Gastrocnemius medialis (tissue), 4 donors: ENCODE results near the gene GPR152. TPM values are rescaled to one million over a fixed set of nuclear protein-coding genes. Genes with fewer than 3 reads are reported as not detected.

ENCODE experiments used
- ATAC-seq, 2 donors: fragments of 150-250 bp; one replicate each; pipeline ENCODE4 v1.9.1; 2016
- DNase-seq, 2 donors: peaks; one replicate each; pipeline ENCODE4 v3.0.0-alpha.2; 2019
- H3K27ac ChIP-seq, 4 donors: fragments of 200-600 bp; sonication (generic); 1 replicate in 1 of 4; 2 replicates in 3 of 4; pipeline ENCODE4 v1.5.1; 2016 to 2018; ENCODE audit warnings: mild to moderate bottlenecking in 2 of 4, moderate library complexity in 1 of 4
- H3K27me3 ChIP-seq, 3 donors: fragments of 200-600 bp; sonication (generic) in 2 of 3; 1 replicate in 1 of 3; 2 replicates in 2 of 3; pipeline versions ENCODE4 v1.5.1 to v1.6.0; 2016 to 2019; ENCODE audit warnings: mild to moderate bottlenecking in 1 of 3, moderate library complexity in 1 of 3
- H3K36me3 ChIP-seq, 2 donors: fragments of 200-600 bp; sonication (generic) in 1 of 2; one replicate each; pipeline ENCODE4 v1.5.1; 2017 to 2018
- H3K4me1 ChIP-seq, 2 donors: fragments of 200-600 bp; sonication (generic) in 1 of 2; one replicate each; pipeline ENCODE4 v1.5.1; 2016 to 2017; ENCODE audit warnings: mild to moderate bottlenecking in 2 of 2
- H3K4me3 ChIP-seq, 4 donors: fragments of 200-600 bp; sonication (generic) in 3 of 4; 1 replicate in 1 of 4; 2 replicates in 3 of 4; pipeline ENCODE4 v1.5.1; 2016 to 2019; ENCODE audit warnings: mild to moderate bottlenecking in 2 of 4
- H3K9me3 ChIP-seq, 3 donors: fragments of 200-600 bp; sonication (generic) in 2 of 3; 1 replicate in 1 of 3; 2 replicates in 2 of 3; pipeline ENCODE4 v1.5.1; 2016 to 2019
- POLR2A ChIP-seq, 2 donors: fragments of 450-650 bp; IDR thresholded peaks; one replicate each; pipeline ENCODE4 v1.6.1; 2017; ENCODE audit warnings: antibody characterized with exemption in 2 of 2, mild to moderate bottlenecking in 2 of 2, moderate library complexity in 2 of 2
- in situ Hi-C, 4 donors: fragments of 200-750 bp; cut with MboI; loops; one replicate each; pipeline versions ENCODE4 v1.15.0 to v1.8.0; 2017; ENCODE audit warnings: low sequenced_read_pairs in 4 of 4
- intact Hi-C: fragments of 100-400 bp; cut with DNase I; formaldehyde crosslinking; loops from one replicate; pipeline ENCODE4 v1.15.1; 2023; ENCODE audit warnings: low total_unique reads
- total RNA-seq, 4 donors: library from RNA; depleted of rRNA; stranded (reverse); fragments of >200 nt; gene quantifications; one replicate each; pipeline versions ENCODE4 v1.1.0 to v1.2.3, GENCODE V29; 2016
- TF ChIP-seq, protein P1 (sequence below), 5 experiments: fragments of 450-650 bp in 3 of 5; fragments of 200-600 bp in 2 of 5; sonication (generic) in 2 of 5; IDR thresholded peaks in 4 of 5; conservative IDR thresholded peaks in 1 of 5; 1 replicate in 4 of 5; 2 replicates in 1 of 5; pipeline ENCODE4 v1.5.1; 2016 to 2019; ENCODE audit warnings: antibody characterized with exemption in 5 of 5, mild to moderate bottlenecking in 3 of 5, moderate library complexity in 3 of 5

GPR152 gene
- total RNA-seq, 4 donors from 2014 or later = not detected

DNA sequence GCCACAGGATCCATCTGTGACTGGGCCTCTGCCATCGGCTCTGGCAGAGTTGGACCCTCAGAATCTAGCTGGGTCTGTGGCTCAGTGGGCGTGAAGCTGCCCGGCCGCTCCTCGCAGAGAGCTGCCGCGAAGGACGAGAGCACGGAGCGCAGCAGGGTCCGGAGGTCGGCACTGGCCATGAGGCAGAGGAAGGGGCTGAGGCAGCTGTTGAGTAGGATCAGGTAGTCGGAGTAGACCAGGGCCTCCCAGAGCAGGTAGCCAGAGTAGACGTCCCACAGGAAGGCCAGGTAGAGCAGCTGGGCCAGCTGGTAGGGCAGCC lies 912 bp downstream of the GPR152 start:
- Histone ChIP-seq H3K27ac (peak overlapping the region; percentile 19 to 63 (median 52)), H3K36me3 (no peaks in the 10 kb centered on the region), H3K9me3 (no peaks in the 10 kb centered on the region), H3K4me1 (peaks cover 0 to 12% of the 10 kb centered on the region in 2 donors), H3K4me3 (peak overlapping the region in 1 of 4 donors; percentile 23), H3K27me3 (no peaks in the 10 kb centered on the region)
- TF ChIP-seq, protein P1, sequence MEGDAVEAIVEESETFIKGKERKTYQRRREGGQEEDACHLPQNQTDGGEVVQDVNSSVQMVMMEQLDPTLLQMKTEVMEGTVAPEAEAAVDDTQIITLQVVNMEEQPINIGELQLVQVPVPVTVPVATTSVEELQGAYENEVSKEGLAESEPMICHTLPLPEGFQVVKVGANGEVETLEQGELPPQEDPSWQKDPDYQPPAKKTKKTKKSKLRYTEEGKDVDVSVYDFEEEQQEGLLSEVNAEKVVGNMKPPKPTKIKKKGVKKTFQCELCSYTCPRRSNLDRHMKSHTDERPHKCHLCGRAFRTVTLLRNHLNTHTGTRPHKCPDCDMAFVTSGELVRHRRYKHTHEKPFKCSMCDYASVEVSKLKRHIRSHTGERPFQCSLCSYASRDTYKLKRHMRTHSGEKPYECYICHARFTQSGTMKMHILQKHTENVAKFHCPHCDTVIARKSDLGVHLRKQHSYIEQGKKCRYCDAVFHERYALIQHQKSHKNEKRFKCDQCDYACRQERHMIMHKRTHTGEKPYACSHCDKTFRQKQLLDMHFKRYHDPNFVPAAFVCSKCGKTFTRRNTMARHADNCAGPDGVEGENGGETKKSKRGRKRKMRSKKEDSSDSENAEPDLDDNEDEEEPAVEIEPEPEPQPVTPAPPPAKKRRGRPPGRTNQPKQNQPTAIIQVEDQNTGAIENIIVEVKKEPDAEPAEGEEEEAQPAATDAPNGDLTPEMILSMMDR (IDR thresholded peaks at IDR 0.05 in 4 of 5, conservative IDR thresholded peaks at IDR 0.05 in 1 of 5) = no peak
- TF ChIP-seq POLR2A (IDR thresholded peaks at IDR 0.05) = no peak
- in situ Hi-C loops = no loop called here
- no peak for DNase-seq
- intact Hi-C loops = no loop called here
- no peak for ATAC-seq

DNA sequence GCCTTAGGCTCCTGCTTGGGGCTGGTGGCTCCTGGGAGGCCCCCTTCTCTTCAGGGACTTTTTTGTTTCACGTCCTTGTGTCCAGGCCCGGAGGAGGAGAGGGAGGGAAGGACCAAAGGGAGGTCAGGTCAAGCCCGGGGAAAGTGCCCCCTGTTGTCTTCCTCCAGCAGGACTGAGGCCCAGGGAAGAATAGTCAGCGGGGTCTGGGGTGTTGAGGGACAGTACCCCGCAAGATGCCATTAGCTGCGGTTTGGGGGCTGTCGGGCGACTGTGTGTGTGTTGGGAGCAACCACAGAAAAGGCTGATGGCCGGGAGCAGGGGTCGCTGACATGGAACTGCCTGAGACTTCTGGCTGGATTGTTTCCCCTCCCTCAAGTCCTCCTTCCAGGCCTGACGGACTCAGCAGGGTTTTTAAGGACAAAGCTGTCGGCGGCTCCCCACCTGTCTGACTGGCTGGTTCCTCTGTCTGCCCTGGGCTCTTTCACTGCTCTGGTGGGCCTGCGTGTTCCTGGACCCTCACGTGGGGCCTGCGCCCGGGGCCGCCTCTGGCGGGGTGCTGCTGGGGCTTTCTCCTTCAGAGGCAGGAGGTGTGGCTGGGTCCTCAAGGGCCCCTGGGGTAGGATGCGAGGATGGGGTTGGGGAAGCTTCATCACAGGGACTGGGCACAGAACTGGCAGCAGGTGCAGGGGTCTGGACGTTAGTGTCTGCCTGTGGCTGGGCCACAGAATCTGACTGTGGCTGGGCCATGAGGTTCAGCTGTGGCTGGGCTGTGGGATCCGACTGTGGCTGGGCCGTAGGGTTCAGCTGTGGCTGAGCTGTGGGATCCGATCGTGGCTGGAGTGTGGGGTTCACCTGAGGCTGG lies 1.5 kb downstream of the GPR152 start:
- Histone ChIP-seq H3K4me1 (peaks cover 0 to 12% of the 10 kb centered on the region in 2 donors), H3K27me3 (no peaks in the 10 kb centered on the region), H3K9me3 (no peaks in the 10 kb centered on the region), H3K27ac (no peak overlapping the region), H3K4me3 (no peak overlapping the region), H3K36me3 (no peaks in the 10 kb centered on the region)
- DNase-seq (no peak), ATAC-seq (no peak)
- TF ChIP-seq, protein P1 (IDR thresholded peaks at IDR 0.05 in 4 of 5, conservative IDR thresholded peaks at IDR 0.05 in 1 of 5) = no peak
- no peak for TF ChIP-seq POLR2A (IDR thresholded peaks at IDR 0.05)
- intact Hi-C loops (no loop called here), in situ Hi-C loops (no loop called here)

DNA sequence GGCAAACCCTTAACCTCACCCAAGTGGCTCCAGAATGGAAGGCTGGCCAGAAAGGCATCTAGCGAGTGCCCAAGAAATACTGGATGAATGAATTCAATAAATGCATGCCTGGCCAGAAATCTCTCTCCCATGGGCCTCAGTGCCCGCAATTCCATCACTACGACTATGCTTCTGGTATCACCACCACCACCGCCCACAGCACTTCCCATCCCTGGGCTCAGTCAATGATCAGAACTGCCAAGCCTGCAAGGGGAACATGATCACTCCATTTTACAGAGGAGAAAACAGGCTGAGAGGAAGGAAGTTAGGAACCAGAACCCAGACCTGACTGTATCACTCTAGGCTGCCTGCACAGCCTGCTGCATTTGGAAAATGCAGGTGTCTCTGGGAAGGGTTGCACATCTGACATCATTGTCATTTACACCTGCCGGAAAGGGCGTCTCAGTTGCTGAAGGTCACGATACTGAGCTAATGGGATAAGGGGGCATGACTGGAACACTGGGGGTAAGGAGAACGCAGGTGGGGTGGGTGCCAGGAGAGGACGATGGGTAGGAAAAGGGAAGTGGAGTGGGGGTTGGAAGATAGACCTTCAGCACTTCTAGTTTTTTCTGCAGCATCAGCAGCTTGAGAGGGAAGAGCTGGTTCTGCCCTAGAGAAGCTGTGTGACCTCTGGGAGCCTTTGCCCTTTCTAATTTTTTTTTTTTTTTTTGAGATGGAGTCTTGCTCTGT lies 3.2 kb downstream of the GPR152 start:
- intact Hi-C loops (no loop called here), in situ Hi-C loops (no loop called here)
- H3K27ac ChIP-seq = no peak overlapping the region
- H3K9me3 ChIP-seq = no peaks in the 10 kb centered on the region
- no peak overlapping the region for H3K4me3 ChIP-seq
- DNase-seq = no peak
- no peaks in the 10 kb centered on the region for H3K36me3 ChIP-seq
- no peak for TF ChIP-seq POLR2A (IDR thresholded peaks at IDR 0.05)
- TF ChIP-seq, protein P1 (IDR thresholded peaks at IDR 0.05 in 4 of 5, conservative IDR thresholded peaks at IDR 0.05 in 1 of 5) = no peak
- H3K27me3 ChIP-seq = no peaks in the 10 kb centered on the region
- peaks cover 0 to 12% of the 10 kb centered on the region in 2 donors for H3K4me1 ChIP-seq
- ATAC-seq = no peak

DNA sequence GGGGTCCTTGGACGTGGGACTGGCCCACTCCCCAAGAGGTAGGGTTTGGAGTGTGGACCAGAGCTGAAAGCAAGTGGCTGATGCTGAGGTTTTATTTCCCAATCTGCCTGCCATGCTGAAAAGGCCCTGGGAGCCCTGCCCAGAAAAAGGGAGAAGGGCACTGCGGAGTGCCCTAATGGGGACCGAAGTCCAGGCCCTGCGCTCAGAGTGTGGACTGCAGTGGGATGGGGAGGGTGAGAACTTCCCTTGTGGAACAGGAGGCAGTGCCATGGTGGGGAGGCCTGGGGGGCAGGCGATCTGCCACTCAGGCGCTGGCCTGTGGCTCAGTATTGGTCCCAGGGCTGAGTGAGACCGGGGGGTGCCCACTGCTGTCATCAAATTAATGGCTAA lies 4.3 kb downstream of the GPR152 start:
- Histone ChIP-seq H3K4me3 (no peak overlapping the region), H3K36me3 (no peaks in the 10 kb centered on the region), H3K9me3 (no peaks in the 10 kb centered on the region), H3K27me3 (no peaks in the 10 kb centered on the region), H3K27ac (no peak overlapping the region), H3K4me1 (peaks cover 0 to 12% of the 10 kb centered on the region in 2 donors)
- TF ChIP-seq, protein P1 (IDR thresholded peaks at IDR 0.05 in 4 of 5, conservative IDR thresholded peaks at IDR 0.05 in 1 of 5) = no peak
- TF ChIP-seq POLR2A (IDR thresholded peaks at IDR 0.05) = no peak
- in situ Hi-C loops = no loop called here
- no peak for DNase-seq
- intact Hi-C loops = no loop called here
- ATAC-seq = no peak
